GM21423 (cell line): Measurements from ENCODE around the gene FGF14.

Experiments
- ATAC-seq: cut with Tn5 transposase; IDR thresholded peaks from one replicate; pipeline ENCODE4 v1.9.1; 2021; ENCODE audit warnings: mild to moderate bottlenecking, moderate library complexity; ENCODE audit not compliant: unreplicated experiment

FGF14 gene

GRCh38 chr13:102000764-102001163 lies 401.1 kb downstream of the FGF14 start:
- ATAC-seq = no peak

GRCh38 chr13:101998129-101998528 lies 403.7 kb downstream of the FGF14 start:
- no peak for ATAC-seq

DNA sequence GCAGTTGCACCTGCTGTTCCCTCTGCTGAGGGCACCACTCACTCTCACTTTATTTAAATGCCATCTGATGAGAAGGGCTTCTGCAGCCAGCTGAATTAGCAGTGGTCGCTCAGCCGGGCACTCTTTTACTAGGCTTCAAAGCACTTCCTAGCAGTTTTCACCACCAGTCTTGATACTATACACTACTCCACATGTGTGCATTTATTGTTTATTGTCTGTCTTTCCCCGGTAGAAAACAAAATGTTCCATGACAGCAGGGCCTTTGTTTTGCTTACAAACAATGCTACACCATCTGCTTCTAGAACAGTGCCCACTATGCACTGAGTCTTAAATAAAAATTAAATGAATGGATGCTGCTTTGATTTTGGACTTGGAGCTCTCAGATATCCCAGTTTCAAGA lies 404.9 kb downstream of the FGF14 start:
- ATAC-seq = no peak

DNA sequence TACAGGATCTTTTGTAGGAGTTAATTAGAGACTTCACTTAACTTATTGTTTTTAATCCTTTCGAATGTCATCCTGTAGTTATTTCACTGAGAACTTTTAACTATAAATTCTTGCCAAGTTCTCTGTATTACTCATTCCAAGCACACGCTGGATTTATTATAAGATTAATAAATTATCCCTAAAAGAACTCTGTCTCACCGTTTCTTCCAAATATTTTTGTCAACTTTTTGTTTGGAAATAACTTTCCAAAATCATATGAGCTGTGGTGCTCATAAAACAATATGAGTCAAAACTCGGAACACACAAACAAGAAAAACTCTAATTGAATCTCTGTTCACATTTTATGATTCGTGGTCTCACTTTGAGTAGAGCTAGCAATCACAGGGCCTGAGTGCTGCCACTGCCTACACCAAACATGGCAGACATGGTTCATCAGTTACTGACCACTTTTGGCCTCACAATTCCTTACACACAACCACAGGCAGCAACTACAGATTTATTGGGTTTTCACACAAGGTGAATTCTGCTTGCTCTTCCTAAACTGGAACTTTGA lies 412.0 kb downstream of the FGF14 start:
- no peak for ATAC-seq

- no peak for ATAC-seq
Measured at GRCh38 chr13:101988140-101988539, 413.7 kb downstream of the FGF14 start.

DNA sequence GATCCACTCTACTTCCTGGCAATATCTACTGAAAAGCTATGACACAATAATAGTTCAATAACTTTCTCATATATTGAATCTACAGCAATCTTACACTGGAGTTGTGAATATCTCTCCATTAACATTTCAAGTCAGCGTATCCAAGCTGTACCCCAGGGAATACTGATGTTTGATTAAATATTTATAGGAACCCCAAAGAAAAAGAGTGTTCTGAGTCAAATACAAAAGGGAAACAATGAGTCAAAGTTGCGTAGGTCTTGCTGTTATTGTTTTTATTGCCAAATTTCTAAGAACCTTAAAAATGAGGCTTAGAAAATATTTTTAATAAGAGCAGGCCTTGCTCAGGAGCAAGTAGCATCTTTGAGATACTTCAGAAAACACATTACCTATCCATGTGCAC lies 415.5 kb downstream of the FGF14 start:
- no peak for ATAC-seq

- ATAC-seq = no peak
Measured at GRCh38 chr13:101985321-101985720, 416.5 kb downstream of the FGF14 start.

- no peak for ATAC-seq
Measured at GRCh38 chr13:101982903-101983302, 418.9 kb downstream of the FGF14 start.

- no peak for ATAC-seq
Measured at GRCh38 chr13:101979825-101980224, 422.0 kb downstream of the FGF14 start.

DNA sequence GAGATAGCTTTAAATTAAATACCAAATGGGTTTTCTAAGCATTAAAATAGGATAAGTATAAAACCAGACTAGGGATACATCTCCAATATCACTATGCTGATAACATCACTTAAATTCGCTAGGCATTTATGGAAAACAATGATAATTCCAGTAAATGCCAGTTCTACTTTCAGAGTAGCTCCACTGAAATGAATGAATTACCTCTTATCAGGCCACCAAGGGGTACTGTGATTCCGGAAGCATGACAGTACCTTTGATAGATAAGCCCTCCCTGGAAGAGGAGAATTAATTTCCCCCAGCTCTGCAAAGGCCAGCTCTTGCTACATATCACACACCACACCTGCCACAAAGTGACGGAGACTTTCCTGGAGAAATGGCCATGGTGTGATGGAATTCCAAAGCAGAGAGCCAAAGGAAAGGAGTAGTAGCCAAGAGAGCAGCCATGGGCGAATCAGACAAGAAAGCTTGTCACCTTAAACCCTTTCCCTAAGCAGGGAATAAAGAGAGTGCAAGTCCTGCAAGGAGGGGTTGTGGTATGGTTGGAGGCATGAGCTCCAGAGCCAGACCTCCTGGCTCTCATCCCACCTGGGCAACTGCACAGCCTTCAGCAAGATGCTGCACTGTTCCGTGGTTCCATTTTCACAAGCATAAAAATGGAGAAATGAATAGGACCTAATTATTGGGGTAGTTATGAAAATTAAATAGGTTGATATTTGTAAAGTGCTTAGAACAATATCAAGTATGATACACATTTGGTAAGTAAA lies 423.1 kb downstream of the FGF14 start:
- no peak for ATAC-seq

DNA sequence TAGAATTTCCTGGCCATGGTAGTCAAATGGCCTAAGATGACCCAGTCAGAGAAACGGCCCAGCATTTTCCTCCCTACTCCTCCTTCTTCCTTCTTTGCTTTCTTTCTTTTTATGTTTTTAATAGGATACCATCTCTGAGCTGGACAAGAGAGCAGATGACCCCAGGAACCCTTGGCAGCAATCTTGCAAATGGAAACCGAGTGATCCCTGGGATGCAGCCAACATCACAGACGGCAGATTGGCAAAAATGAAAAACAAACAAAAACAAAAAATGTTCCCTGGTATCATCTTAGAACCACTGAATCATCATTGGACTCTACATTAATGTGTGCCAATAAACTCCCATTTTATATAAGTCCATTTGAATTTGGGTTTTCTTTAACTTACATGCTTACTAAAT lies 424.4 kb downstream of the FGF14 start:
- no peak for ATAC-seq

- no peak for ATAC-seq
Measured at GRCh38 chr13:101972191-101972590, 429.7 kb downstream of the FGF14 start.

DNA sequence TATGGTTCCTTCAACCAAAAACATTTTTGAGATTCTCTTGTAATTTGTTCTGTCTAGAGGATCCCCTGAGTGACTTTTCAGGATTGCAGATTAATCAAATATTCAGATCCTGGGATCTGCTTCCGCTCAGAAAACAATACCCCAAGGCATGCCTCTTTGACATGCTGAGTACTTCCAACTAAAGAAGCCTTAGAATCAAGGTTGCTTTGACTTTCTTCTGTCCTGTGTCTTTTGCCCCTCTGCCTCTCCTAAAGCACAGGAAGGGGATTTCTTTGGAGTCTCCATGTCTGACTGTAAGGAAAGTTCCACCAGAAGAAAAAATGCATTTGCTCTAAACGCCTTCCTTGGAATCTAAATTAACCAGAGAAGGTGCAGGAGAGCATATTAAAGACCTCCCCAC lies 431.5 kb downstream of the FGF14 start:
- no peak for ATAC-seq

- no peak for ATAC-seq
Measured at GRCh38 chr13:101967781-101968180, 434.1 kb downstream of the FGF14 start.

- no peak for ATAC-seq
Measured at GRCh38 chr13:101967216-101967615, 434.6 kb downstream of the FGF14 start.

- ATAC-seq = no peak
Measured at GRCh38 chr13:101965096-101965495, 436.8 kb downstream of the FGF14 start.

DNA sequence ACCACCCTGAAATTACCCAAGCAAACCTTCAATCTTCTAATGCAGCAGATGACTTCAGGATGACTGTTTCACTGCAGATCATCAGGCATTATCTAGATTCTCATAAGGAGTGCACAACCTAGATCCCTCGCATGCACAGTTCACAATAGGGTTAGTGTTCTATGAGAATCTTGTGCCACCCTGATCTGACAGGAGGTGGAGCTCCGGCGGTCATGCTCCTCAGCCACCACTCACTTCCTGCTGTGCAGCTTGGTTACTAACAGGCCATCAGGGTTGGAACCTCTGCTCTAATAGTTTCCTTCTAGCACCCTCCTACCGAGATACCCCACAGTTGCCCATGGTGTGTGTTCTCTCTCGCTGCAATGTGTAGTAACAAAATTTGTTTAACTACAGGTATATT lies 442.8 kb downstream of the FGF14 start:
- no peak for ATAC-seq

GRCh38 chr13:101955764-101956163 lies 446.1 kb downstream of the FGF14 start:
- no peak for ATAC-seq

DNA sequence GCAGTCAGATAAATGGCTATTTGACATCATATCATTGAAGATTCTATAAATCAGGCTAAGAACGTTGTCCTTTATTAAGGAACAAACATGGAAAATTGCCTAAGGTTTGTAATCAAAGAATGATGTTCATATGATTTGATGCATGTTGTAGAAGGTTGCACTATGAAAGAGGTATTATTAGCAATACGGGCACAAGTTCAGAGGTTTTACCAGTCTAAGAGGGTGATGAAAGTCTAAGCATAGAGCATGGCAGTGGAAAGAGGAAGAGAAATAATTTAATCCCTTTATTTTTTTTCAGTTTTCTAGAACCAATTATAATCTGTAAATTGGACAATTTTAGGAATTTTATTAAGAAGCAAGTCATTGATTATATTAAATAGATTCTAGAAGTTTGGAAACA lies 450.7 kb downstream of the FGF14 start:
- ATAC-seq = no peak

- ATAC-seq = no peak
Measured at GRCh38 chr13:101949681-101950080, 452.2 kb downstream of the FGF14 start.

- ATAC-seq = no peak
Measured at GRCh38 chr13:101946401-101946800, 455.4 kb downstream of the FGF14 start.

DNA sequence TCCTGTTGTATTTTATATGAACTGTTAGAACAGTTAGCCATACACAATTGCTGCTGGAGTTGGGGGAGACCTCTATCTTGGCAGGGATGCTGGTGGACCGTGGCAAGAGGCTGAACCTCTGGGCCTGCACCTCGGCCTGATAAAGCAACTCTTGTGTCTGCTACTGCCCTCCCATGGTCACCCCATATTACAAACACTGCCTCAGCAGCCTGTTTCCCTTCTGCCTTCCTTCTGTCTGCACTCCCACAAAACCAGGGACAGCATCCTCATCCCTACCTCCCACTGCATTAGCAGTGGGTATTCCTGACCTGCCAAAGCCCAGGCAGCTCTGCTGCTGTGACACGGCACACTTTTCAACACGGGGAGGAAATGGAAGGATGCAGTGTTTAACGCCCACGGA lies 456.4 kb downstream of the FGF14 start:
- ATAC-seq = no peak

GRCh38 chr13:101944521-101944920 lies 457.3 kb downstream of the FGF14 start:
- ATAC-seq = no peak
